Tibial artery (tissue), 4 donors: Measurements from ENCODE around the gene COL18A1.

ENCODE experiments used
- DNase-seq, 2 donors: peaks; one replicate each; pipeline ENCODE4 v3.0.0-alpha.2; 2019
- H3K27ac ChIP-seq, 2 donors: fragments of 200-600 bp; sonication (generic) in 1 of 2; 1 replicate in 1 of 2; 2 replicates in 1 of 2; pipeline ENCODE4 v1.5.1; 2018 to 2019; ENCODE audit warnings: mild to moderate bottlenecking in 1 of 2
- H3K27me3 ChIP-seq, 2 donors: fragments of 200-600 bp; sonication (generic) in 1 of 2; one replicate each; pipeline versions ENCODE4 v1.5.1 to v1.6.0; 2016 to 2019
- H3K36me3 ChIP-seq, 3 donors: fragments of 200-600 bp; sonication (generic) in 2 of 3; one replicate each; pipeline ENCODE4 v1.5.1; 2016 to 2019; ENCODE audit warnings: mild to moderate bottlenecking in 2 of 3
- H3K4me1 ChIP-seq, 4 donors: fragments of 200-600 bp; sonication (generic) in 2 of 4; 1 replicate in 3 of 4; 2 replicates in 1 of 4; pipeline ENCODE4 v1.5.1; 2016 to 2019
- H3K4me3 ChIP-seq, 2 donors: fragments of 200-600 bp; sonication (generic) in 1 of 2; 1 replicate in 1 of 2; 2 replicates in 1 of 2; pipeline ENCODE4 v1.5.1; 2018 to 2019; ENCODE audit warnings: mild to moderate bottlenecking in 2 of 2
- H3K9me3 ChIP-seq, 3 donors: fragments of 200-600 bp; sonication (generic) in 1 of 3; one replicate each; pipeline ENCODE4 v1.5.1; 2016 to 2019
- intact Hi-C: fragments of 100-400 bp; cut with DNase I; formaldehyde crosslinking; loops from one replicate; pipeline ENCODE4 v1.15.0; 2023; ENCODE audit warnings: low total_unique reads
- TF ChIP-seq, protein P1 (sequence below), 2 experiments: fragments of 200-600 bp in 1 of 2; fragments of 450-650 bp in 1 of 2; IDR thresholded peaks; one replicate each; pipeline ENCODE4 v1.5.1; 2017 to 2019; ENCODE audit warnings: antibody characterized with exemption in 2 of 2, mild to moderate bottlenecking in 1 of 2, moderate library complexity in 1 of 2

Gene COL18A1

GRCh38 chr21:45377325-45377709 is 27.6 kb upstream of the COL18A1 start:
- no peak overlapping the region for H3K4me3 ChIP-seq
- H3K27me3 ChIP-seq, result no peaks in the 10 kb centered on the region
- H3K27ac ChIP-seq, result no peak overlapping the region
- DNase-seq, result no peak
- TF ChIP-seq, protein P1, sequence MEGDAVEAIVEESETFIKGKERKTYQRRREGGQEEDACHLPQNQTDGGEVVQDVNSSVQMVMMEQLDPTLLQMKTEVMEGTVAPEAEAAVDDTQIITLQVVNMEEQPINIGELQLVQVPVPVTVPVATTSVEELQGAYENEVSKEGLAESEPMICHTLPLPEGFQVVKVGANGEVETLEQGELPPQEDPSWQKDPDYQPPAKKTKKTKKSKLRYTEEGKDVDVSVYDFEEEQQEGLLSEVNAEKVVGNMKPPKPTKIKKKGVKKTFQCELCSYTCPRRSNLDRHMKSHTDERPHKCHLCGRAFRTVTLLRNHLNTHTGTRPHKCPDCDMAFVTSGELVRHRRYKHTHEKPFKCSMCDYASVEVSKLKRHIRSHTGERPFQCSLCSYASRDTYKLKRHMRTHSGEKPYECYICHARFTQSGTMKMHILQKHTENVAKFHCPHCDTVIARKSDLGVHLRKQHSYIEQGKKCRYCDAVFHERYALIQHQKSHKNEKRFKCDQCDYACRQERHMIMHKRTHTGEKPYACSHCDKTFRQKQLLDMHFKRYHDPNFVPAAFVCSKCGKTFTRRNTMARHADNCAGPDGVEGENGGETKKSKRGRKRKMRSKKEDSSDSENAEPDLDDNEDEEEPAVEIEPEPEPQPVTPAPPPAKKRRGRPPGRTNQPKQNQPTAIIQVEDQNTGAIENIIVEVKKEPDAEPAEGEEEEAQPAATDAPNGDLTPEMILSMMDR (IDR thresholded peaks at IDR 0.05), result no peak
- no peaks in the 10 kb centered on the region for H3K4me1 ChIP-seq
- no peaks in the 10 kb centered on the region for H3K36me3 ChIP-seq
- no peaks in the 10 kb centered on the region for H3K9me3 ChIP-seq
- intact Hi-C loops, result no loop called here

DNA sequence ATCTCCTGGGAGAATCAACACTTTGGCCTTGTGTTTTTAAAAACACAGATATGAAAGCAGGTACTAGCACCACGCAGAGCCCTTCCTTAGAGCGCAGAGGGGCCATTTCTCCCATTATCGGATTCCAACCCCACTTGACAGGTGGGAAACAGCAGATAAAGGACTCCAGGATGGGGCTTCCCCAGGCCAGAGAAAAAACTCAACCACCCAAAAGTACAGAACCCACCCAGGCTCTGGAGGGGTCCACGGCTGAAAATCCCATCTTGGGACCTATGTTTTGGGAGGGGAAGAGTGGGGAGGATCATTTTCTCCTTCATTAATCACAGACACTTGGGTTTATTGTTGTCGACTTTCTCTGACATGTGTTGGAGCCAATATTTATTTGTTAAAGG is 27.1 kb upstream of the COL18A1 start:
- intact Hi-C loops, result no loop called here
- H3K4me3 ChIP-seq, result no peak overlapping the region
- no peak for DNase-seq
- no peak overlapping the region for H3K27ac ChIP-seq
- TF ChIP-seq, protein P1 (IDR thresholded peaks at IDR 0.05), result no peak
- no peaks in the 10 kb centered on the region for H3K9me3 ChIP-seq
- H3K4me1 ChIP-seq, result no peaks in the 10 kb centered on the region
- no peaks in the 10 kb centered on the region for H3K36me3 ChIP-seq
- H3K27me3 ChIP-seq, result no peaks in the 10 kb centered on the region

GRCh38 chr21:45378258-45378966 is 26.6 kb upstream of the COL18A1 start:
- Histone ChIP-seq H3K4me1 (no peaks in the 10 kb centered on the region), H3K4me3 (no peak overlapping the region), H3K27me3 (no peaks in the 10 kb centered on the region), H3K9me3 (no peaks in the 10 kb centered on the region), H3K27ac (no peak overlapping the region), H3K36me3 (no peaks in the 10 kb centered on the region)
- peak; percentile 18 to 50 for DNase-seq
- intact Hi-C loops, result no loop called here
- TF ChIP-seq, protein P1 (IDR thresholded peaks at IDR 0.05), result no peak

DNA sequence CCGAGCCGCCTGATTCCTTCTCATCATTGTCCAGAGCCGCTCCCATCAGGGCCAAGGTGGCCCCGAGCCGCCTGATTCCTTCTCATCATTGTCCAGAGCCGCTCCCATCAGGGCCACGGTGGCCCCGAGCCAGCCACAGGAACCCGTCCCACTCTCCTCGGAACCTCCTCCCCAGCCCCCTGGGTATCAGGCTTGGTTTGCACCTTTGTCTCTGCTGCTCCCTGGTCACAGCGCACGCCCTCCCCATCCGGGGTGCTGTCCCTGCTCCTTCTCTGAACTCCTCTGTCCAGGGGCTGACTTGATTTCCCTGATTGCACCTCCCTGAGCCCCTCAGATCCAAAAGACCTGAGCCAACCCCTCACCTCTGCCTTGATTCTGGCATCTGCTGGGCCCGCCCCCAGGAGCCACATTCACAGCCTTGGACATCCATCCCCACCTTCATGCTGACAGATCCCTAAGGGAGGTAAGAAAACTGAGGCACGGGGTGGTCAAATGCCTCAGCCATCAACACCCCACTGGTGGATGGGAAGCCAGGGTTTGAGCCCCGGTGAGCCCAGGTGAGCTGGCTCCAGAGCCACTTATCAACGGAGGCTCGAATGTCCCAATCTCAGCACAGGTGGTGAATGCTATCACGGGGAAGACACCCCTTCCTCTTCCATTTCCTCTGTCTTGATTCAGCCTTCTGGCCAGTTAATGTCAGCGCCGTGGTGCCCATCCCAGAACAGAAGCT is 25.6 kb upstream of the COL18A1 start:
- Histone ChIP-seq H3K4me3 (no peak overlapping the region), H3K4me1 (no peaks in the 10 kb centered on the region), H3K36me3 (no peaks in the 10 kb centered on the region), H3K27me3 (no peaks in the 10 kb centered on the region), H3K9me3 (no peaks in the 10 kb centered on the region), H3K27ac (no peak overlapping the region)
- intact Hi-C loops, result no loop called here
- peak in 1 of 2 donors; percentile 59 for DNase-seq
- TF ChIP-seq, protein P1 (IDR thresholded peaks at IDR 0.05), result no peak

- intact Hi-C loops, result no loop called here
- TF ChIP-seq, protein P1 (IDR thresholded peaks at IDR 0.05), result no peak
- peak in 1 of 2 donors; percentile 19 for DNase-seq
- Histone ChIP-seq H3K4me3 (no peak overlapping the region), H3K9me3 (no peaks in the 10 kb centered on the region), H3K27me3 (no peaks in the 10 kb centered on the region), H3K27ac (no peak overlapping the region), H3K4me1 (no peaks in the 10 kb centered on the region), H3K36me3 (no peaks in the 10 kb centered on the region)
Measured at GRCh38 chr21:45379901-45380330, 25.0 kb upstream of the COL18A1 start.
